ENCODE results near the gene C2CD4B.

DNA sequence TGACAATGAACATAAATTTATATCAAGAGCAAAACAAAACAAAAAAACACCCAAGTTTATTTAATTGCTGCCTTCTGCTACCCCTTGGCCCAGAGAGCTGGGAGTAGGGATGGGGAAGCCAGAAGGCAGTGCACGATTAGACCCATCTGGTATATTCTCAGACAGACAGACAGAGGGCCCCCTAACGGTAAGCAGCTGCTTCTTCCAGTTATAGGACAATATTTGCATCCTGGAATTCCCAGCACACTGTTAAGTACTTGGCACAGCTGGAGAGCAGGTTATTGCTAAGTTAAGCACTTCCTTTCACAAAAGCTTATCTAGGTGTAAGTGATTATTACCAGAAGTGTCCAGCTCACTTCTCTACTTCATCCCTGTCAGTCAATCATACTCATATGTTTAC, 39.3 kb downstream of the C2CD4B start:
- TF ChIP-seq JUN (CRISPR knock-in tag; IDR thresholded peaks at IDR 0.05) (no peak), CTCF (IDR thresholded peaks at IDR 0.05) (no peak), ATF1 (CRISPR knock-in tag; IDR thresholded peaks at IDR 0.05) (no peak), FOXK1 (CRISPR knock-in tag; IDR thresholded peaks at IDR 0.05) (no peak), TEAD4 (CRISPR knock-in tag; IDR thresholded peaks at IDR 0.05) (no peak), NR1H2 (CRISPR knock-in tag; IDR thresholded peaks at IDR 0.05) (no peak), ESRRA (CRISPR knock-in tag; IDR thresholded peaks at IDR 0.05; ENCODE audit: borderline replicate concordance) (no peak)
- TF ChIP-seq, protein P1, sequence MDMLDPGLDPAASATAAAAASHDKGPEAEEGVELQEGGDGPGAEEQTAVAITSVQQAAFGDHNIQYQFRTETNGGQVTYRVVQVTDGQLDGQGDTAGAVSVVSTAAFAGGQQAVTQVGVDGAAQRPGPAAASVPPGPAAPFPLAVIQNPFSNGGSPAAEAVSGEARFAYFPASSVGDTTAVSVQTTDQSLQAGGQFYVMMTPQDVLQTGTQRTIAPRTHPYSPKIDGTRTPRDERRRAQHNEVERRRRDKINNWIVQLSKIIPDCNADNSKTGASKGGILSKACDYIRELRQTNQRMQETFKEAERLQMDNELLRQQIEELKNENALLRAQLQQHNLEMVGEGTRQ (CRISPR knock-in tag; IDR thresholded peaks at IDR 0.05) = no peak
- TF ChIP-seq, protein P2, sequence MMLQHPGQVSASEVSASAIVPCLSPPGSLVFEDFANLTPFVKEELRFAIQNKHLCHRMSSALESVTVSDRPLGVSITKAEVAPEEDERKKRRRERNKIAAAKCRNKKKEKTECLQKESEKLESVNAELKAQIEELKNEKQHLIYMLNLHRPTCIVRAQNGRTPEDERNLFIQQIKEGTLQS (CRISPR knock-in tag; conservative IDR thresholded peaks at IDR 0.05) = no peak
- TF ChIP-seq, protein P3, sequence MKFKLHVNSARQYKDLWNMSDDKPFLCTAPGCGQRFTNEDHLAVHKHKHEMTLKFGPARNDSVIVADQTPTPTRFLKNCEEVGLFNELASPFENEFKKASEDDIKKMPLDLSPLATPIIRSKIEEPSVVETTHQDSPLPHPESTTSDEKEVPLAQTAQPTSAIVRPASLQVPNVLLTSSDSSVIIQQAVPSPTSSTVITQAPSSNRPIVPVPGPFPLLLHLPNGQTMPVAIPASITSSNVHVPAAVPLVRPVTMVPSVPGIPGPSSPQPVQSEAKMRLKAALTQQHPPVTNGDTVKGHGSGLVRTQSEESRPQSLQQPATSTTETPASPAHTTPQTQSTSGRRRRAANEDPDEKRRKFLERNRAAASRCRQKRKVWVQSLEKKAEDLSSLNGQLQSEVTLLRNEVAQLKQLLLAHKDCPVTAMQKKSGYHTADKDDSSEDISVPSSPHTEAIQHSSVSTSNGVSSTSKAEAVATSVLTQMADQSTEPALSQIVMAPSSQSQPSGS (CRISPR knock-in tag; IDR thresholded peaks at IDR 0.05; ENCODE audit: borderline replicate concordance, low read depth) = no peak
- TF ChIP-seq, protein P4, sequence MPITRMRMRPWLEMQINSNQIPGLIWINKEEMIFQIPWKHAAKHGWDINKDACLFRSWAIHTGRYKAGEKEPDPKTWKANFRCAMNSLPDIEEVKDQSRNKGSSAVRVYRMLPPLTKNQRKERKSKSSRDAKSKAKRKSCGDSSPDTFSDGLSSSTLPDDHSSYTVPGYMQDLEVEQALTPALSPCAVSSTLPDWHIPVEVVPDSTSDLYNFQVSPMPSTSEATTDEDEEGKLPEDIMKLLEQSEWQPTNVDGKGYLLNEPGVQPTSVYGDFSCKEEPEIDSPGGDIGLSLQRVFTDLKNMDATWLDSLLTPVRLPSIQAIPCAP (CRISPR knock-in tag; IDR thresholded peaks at IDR 0.05) = no peak

All from WTC11 (cell line).